Muscle layer of colon (tissue), 2 donors: ENCODE measurements around the gene ANP32B.
A peak's percentile ranks its signal among the peaks of the same experiment; 100 is the strongest.

Experiments used
- H3K27ac ChIP-seq: one replicate; pipeline ENCODE4 v1.7.0; 2013; ENCODE audit warnings: low read depth, mild to moderate bottlenecking, low read length, moderate library complexity
- H3K27me3 ChIP-seq, 2 donors: one replicate each; pipeline ENCODE4 v1.7.0; 2013; ENCODE audit warnings: low read length in 2 of 2, mild to moderate bottlenecking in 2 of 2; ENCODE audit not compliant: insufficient read depth in 2 of 2, control insufficient read depth in 1 of 2
- H3K36me3 ChIP-seq: one replicate; pipeline ENCODE4 v1.7.0; 2013; ENCODE audit warnings: mild to moderate bottlenecking, low read length; ENCODE audit not compliant: insufficient read depth
- H3K4me1 ChIP-seq: one replicate; pipeline ENCODE4 v1.7.0; 2013; ENCODE audit warnings: mild to moderate bottlenecking, low read length; ENCODE audit not compliant: insufficient read depth
- H3K4me3 ChIP-seq, 2 donors: one replicate each; pipeline ENCODE4 v1.7.0; 2013; ENCODE audit warnings: low read length in 2 of 2, low read depth in 1 of 2, mild to moderate bottlenecking in 1 of 2, moderate library complexity in 1 of 2
- H3K9ac ChIP-seq: one replicate; pipeline ENCODE4 v1.7.0; 2013; ENCODE audit warnings: low read length
- H3K9me3 ChIP-seq: one replicate; pipeline ENCODE4 v1.7.0; 2013; ENCODE audit warnings: mild to moderate bottlenecking, low read length
- donor health status: abdominal sarcoma.
- donor health status: Adenocarcinoma of cecum.

ANP32B gene

GRCh38 chr9:98038958-98039357 is 55.8 kb downstream of the ANP32B start:
- Histone ChIP-seq H3K4me3 (no peak overlapping the region), H3K27ac (no peak overlapping the region), H3K4me1 (peaks cover 6% of the 10 kb centered on the region), H3K9ac (no peak overlapping the region), H3K36me3 (no peaks in the 10 kb centered on the region), H3K27me3 (no peaks in the 10 kb centered on the region), H3K9me3 (no peaks in the 10 kb centered on the region)

- no peaks in the 10 kb centered on the region for H3K27me3 ChIP-seq
- no peak overlapping the region for H3K27ac ChIP-seq
- peaks cover 4% of the 10 kb centered on the region for H3K4me1 ChIP-seq
- no peaks in the 10 kb centered on the region for H3K9me3 ChIP-seq
- H3K36me3 ChIP-seq: no peaks in the 10 kb centered on the region
- no peak overlapping the region for H3K9ac ChIP-seq
- no peak overlapping the region for H3K4me3 ChIP-seq
Observed at GRCh38 chr9:98039607-98040017, 56.5 kb downstream of the ANP32B start.

GRCh38 chr9:98040212-98040611 is 57.1 kb downstream of the ANP32B start:
- H3K27ac ChIP-seq: no peak overlapping the region
- H3K4me3 ChIP-seq: no peak overlapping the region
- H3K36me3 ChIP-seq: no peaks in the 10 kb centered on the region
- no peak overlapping the region for H3K9ac ChIP-seq
- H3K27me3 ChIP-seq: no peaks in the 10 kb centered on the region
- no peaks in the 10 kb centered on the region for H3K4me1 ChIP-seq
- H3K9me3 ChIP-seq: no peaks in the 10 kb centered on the region

GRCh38 chr9:98043915-98044314 is 60.8 kb downstream of the ANP32B start:
- Histone ChIP-seq H3K27me3 (no peaks in the 10 kb centered on the region), H3K9me3 (no peaks in the 10 kb centered on the region), H3K4me3 (no peak overlapping the region), H3K36me3 (no peaks in the 10 kb centered on the region), H3K4me1 (no peaks in the 10 kb centered on the region), H3K9ac (no peak overlapping the region), H3K27ac (no peak overlapping the region)

GRCh38 chr9:98045234-98046179 is 62.4 kb downstream of the ANP32B start:
- H3K4me1 ChIP-seq: no peaks in the 10 kb centered on the region
- H3K27ac ChIP-seq: no peak overlapping the region
- H3K9me3 ChIP-seq: no peaks in the 10 kb centered on the region
- no peak overlapping the region for H3K4me3 ChIP-seq
- H3K36me3 ChIP-seq: no peaks in the 10 kb centered on the region
- H3K9ac ChIP-seq: no peak overlapping the region
- H3K27me3 ChIP-seq: no peaks in the 10 kb centered on the region

- no peak overlapping the region for H3K9ac ChIP-seq
- no peaks in the 10 kb centered on the region for H3K36me3 ChIP-seq
- no peak overlapping the region for H3K4me3 ChIP-seq
- no peak overlapping the region for H3K27ac ChIP-seq
- H3K9me3 ChIP-seq: no peaks in the 10 kb centered on the region
- H3K4me1 ChIP-seq: no peaks in the 10 kb centered on the region
- H3K27me3 ChIP-seq: no peaks in the 10 kb centered on the region
Observed at GRCh38 chr9:98046180-98046543, 63.0 kb downstream of the ANP32B start.

GRCh38 chr9:98047002-98047401 is 63.9 kb downstream of the ANP32B start:
- no peaks in the 10 kb centered on the region for H3K36me3 ChIP-seq
- no peaks in the 10 kb centered on the region for H3K9me3 ChIP-seq
- no peak overlapping the region for H3K4me3 ChIP-seq
- no peak overlapping the region for H3K9ac ChIP-seq
- no peaks in the 10 kb centered on the region for H3K4me1 ChIP-seq
- no peak overlapping the region for H3K27ac ChIP-seq
- no peaks in the 10 kb centered on the region for H3K27me3 ChIP-seq

- H3K4me1 ChIP-seq: no peaks in the 10 kb centered on the region
- no peak overlapping the region for H3K27ac ChIP-seq
- no peaks in the 10 kb centered on the region for H3K9me3 ChIP-seq
- no peaks in the 10 kb centered on the region for H3K36me3 ChIP-seq
- H3K4me3 ChIP-seq: no peak overlapping the region
- H3K9ac ChIP-seq: no peak overlapping the region
- no peaks in the 10 kb centered on the region for H3K27me3 ChIP-seq
Observed at GRCh38 chr9:98049288-98050072, 66.3 kb downstream of the ANP32B start.

- Histone ChIP-seq H3K9me3 (no peaks in the 10 kb centered on the region), H3K4me1 (no peaks in the 10 kb centered on the region), H3K36me3 (no peaks in the 10 kb centered on the region), H3K4me3 (no peak overlapping the region), H3K27me3 (no peaks in the 10 kb centered on the region), H3K9ac (no peak overlapping the region), H3K27ac (no peak overlapping the region)
Observed at GRCh38 chr9:98050351-98050750, 67.2 kb downstream of the ANP32B start.

GRCh38 chr9:98054376-98054951 is 71.3 kb downstream of the ANP32B start:
- Histone ChIP-seq H3K4me1 (peaks cover 5% of the 10 kb centered on the region), H3K9me3 (no peaks in the 10 kb centered on the region), H3K9ac (no peak overlapping the region), H3K36me3 (no peaks in the 10 kb centered on the region), H3K27ac (no peak overlapping the region), H3K27me3 (no peaks in the 10 kb centered on the region), H3K4me3 (no peak overlapping the region)

GRCh38 chr9:98056269-98057137 is 73.4 kb downstream of the ANP32B start, which contains the start of gene NANS:
NANS (plus strand) TSS chr9:98056732; CDS start chr9:98056809, 77 bp downstream.
- Histone ChIP-seq H3K9me3 (no peaks in the 10 kb centered on the region), H3K27ac (peak within 1 kb of the TSS; percentile 88), H3K27me3 (no peaks in the 10 kb centered on the region), H3K36me3 (peaks cover 6% of the 10 kb centered on the region), H3K4me1 (peaks cover 5% of the 10 kb centered on the region), H3K9ac (peak within 1 kb of the TSS; percentile 85), H3K4me3 (peak within 1 kb of the TSS; percentile 82 to 84)
